HG03196 (cell line): ENCODE results near the gene NUMB.

Experiments
- ATAC-seq: cut with Tn5 transposase; IDR thresholded peaks from one replicate; pipeline ENCODE4 v1.9.1; 2021; ENCODE audit not compliant: unreplicated experiment

Gene NUMB

GRCh38 chr14:73234586-73235394 lies 223.6 kb downstream of the NUMB start:
- no peak for ATAC-seq

DNA sequence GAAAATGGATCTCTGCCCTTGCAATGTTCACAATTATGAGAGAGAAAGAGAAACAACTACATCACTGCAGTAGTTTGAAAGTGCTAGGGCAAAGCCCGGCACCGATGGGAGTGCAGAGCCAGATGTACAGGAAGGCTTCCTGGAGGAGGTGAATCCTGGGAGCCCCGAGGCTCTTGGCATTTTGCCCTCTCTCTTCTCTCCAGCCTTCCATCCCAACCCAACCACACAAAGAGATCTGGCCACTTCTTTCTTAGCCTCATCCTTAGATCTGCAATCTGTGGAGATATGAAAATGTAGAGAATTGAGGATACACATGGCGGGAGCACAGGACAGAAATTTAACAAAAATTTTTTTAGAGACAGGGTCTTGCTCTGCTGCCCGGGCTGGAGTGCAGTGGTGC lies 224.3 kb downstream of the NUMB start:
- no peak for ATAC-seq

- ATAC-seq, result no peak
Observed at GRCh38 chr14:73233564-73233963, 224.8 kb downstream of the NUMB start.

- ATAC-seq, result no peak
Observed at GRCh38 chr14:73232984-73233383, 225.4 kb downstream of the NUMB start.

- ATAC-seq, result no peak
Observed at GRCh38 chr14:73231981-73232851, 226.1 kb downstream of the NUMB start.

DNA sequence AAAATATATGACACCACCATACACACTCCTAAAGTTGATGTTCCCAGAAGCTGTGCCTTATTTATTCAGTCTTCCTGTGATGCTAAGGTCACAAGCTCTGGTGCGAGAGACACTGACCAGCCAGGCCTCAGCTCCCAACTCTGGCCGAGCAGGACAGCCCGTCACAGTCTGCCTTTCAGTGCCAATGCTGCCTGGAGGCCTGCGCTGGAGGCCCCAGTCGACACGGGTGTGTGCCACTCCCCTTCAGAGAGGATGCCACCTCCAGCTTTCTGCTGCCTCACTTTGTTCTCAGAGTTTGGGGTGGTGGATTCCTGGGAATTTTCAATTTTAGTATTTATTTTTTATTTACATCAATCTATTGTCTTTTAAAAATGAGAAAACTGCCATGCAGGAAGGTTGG lies 228.3 kb downstream of the NUMB start:
- no peak for ATAC-seq

DNA sequence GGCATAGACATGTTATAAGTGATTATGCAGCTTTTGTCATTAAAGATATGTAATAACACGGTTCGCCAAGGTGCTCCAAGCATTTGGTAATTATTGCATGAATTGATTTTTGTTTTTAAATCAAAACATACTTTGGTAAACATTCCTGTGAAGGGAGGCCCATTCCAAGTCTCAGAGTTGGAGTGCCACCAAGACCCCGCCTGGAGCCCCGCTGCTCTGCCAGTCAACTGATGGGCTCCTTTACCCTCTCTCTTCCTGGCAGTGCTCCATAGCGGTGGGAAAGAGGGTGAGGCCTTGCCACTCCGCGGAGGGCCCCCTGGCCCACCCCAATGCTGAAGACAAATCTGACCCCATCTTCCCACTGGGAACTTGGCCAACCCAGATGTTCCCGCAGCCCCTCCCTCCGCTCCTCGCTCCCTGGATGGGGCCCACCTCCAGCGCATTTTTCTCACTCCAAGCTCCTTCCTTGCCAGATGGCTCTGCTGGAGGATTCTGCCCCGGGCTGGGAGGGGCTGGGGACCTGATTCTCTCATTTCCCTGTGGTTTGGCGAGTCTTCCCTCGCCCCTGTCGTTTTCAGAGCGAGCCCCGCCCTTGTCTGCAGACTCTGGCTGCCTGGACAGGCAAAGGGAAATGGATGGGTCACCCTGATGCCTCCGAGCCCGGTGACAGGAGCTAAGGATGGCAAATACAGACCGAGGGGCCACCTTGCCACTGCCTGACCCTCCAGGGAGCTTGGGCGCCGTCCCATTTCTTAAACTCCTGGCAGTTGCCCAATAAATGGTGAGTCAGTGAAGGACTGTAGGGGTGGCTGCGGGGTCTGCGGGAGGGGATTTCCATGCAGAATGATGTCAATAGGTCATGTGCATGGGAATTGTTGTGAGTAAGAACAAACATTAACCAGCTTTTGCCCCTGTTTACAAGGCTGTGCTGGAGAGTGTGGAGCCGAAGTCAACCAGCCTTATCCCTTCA lies 230.2 kb downstream of the NUMB start:
- ATAC-seq, result no peak

GRCh38 chr14:73225496-73225895 lies 232.8 kb downstream of the NUMB start:
- no peak for ATAC-seq
